Smooth muscle cell of bladder (primary cell): ENCODE data around the gene PI4KB. TPM values are rescaled to one million over a fixed set of nuclear protein-coding genes. Genes with fewer than 3 reads are reported as not detected.

Source experiments
- total RNA-seq: library from RNA; depleted of rRNA; stranded (reverse); fragments of >200 nt; gene quantifications from 2 replicates; pipeline ENCODE4 v1.2.3, GENCODE V29; 2014

PI4KB gene
- 32.0 and 38.9 TPM in 2 replicates for total RNA-seq

GRCh38 chr1:151327223-151327902 is at the start of gene PI4KB:
TSS of gene PI4KB (minus strand) at chr1:151327416. CDS start at chr1:151316481, 10,935 bp downstream.

DNA sequence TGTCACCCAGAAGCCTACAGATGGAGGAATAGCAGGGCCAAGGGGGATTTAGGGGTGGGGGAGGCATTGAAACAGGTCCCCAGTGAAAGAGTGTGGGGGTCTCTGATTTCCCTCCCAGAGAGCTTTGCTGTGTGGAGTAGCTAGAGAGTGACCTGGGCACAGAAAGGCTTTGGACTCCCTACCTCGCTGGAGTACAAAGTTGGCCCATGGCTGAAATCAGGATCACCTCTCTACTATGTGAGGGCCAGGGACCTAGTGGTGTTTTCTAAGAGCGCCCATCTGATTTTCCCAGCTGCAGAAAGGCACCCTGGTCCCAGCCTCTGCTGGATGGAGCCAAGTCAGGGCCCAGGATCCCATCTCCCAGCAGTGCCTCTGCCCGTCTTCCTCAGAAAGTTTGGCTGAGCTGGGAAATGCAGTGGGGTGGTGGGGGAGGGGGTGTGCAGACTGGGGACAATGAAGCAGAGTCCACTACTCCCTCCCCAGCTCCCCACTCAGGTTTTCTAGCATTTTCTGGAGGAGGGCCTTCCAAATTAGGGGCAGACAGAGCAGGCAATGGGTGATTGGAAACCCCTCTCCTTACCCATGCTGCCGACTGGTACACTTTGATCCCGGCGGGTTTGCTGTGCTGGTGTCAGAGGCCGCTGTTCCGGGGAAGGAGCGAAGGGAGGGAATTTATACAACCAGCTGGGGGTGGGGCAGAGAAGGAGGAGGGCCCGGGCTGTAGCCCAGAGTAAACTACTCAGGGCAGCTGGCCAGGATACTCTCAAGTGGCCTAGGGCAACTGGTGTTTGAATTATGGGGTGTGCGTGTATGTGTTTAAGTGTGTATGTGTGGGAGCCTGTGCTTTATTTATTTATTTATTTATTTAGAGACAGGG is 45.1 kb upstream of the PI4KB start, which contains the start of gene SELENBP1:
Gene SELENBP1 (minus strand): TSS at position 648 of the 877 bp plus-strand sequence. CDS start 64 bp downstream, at position 584.

DNA sequence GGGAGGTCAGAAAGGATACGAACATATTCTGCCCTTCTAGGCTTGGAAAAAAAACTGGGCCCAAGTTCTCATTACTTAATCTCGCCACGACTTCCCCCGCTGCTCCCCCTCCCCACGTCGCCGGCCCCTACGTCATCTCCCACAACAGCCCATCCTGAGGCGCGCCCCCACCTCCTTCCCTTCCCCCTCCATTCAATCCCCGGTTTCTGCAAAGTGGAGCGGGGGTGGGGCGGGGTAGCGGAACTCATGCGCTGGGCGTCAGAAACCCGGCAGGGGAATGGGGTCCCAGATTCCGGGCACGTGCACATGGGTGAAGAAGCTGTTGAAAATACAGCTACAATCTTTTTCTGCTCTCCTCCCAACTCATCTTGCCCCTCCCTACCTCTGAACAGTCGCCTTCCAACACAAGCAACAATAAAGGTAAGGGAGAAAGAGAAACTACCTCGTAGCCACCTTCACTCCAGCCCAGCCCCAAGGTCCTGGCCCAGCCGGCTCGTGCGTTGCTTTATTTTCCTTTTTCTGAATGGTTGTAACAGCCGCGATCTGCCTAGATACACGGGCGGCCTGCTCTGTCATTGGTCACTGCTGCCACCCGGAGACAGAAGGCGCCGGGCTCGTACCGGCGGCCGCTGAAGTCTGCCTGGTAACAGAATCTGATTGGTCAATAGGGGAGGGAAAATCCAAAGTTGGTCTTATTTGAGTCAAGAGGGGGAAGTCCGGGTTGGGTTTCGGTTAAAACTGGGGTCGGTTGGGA is 19.7 kb upstream of the PI4KB start, which contains the start of gene RFX5:
Gene RFX5 (minus strand): TSS at position 484 of the 754 bp plus-strand sequence. CDS start 932 bp downstream, outside the sequence.

GRCh38 chr1:151281969-151282882 is 45.0 kb downstream of the PI4KB start, which contains the start of gene ZNF687:
TSS of gene ZNF687 (plus strand) at chr1:151282299. CDS start at chr1:151286292, 3,993 bp downstream.

DNA sequence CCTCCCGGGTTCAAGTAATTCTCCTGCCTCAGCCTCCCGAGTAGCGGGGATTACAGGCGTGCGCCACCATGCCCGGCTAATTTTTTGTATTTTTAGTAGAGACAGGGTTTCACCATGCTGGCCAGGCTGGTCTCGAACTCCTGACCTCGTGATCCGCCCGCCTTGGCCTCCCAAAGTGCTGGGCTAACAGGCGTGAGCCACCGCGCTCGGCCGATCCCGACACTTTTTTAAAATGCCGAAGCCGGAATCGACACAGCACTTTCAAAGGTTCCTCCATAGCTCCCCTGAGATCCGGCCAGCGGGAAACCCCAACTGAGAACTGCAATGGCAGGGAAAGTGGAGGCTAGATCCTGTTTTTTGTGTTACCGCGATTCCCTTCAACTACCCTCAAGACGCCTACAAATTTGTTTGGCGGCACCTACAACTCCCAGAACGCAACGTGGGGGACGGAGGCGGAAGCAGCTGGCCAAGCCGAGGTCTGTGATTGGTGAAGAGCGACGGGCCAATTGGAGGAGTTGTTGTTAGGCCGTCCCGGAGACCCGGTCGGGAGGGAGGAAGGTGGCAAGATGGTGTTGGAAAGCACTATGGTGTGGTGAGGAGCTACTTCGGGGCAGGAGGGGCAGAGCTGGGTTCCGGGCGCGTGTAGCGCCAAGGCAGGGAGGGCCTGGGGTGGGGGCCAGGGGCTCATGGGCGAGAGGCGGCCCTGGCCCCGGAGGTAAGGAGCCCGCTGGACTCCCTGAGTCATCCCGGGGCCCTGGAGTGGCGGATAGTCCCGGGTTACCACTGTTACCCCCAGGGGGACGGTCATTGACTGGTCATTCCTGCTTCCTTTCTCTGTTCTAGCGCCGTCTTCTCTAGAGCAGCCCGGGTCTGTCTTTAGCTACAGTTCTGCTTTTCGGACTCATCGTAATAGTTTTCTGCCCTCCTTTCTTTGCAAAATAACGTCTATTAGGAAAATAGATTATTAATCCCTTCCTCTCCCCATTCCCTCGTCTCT is 72.7 kb downstream of the PI4KB start, which contains the start of gene PSMD4:
Gene PSMD4 (plus strand): TSS at position 518 of the 997 bp plus-strand sequence. CDS start 49 bp downstream, at position 567.

Other genes starting within 250 kb of the PI4KB start
- gene SEMA6C, start 180.8 kb downstream of the PI4KB start, total RNA-seq = 0.43 and 1.0 TPM in 2 replicates
- not detected in 2 replicates for gene TNFAIP8L2, start 170.8 kb downstream of the PI4KB start, total RNA-seq
- gene LYSMD1, start 161.5 kb downstream of the PI4KB start, total RNA-seq = 6.5 and 7.2 TPM in 2 replicates
- 28.6 and 33.4 TPM in 2 replicates for gene SCNM1, start 161.3 kb downstream of the PI4KB start, total RNA-seq
- not detected in 2 replicates for gene TMOD4, start 151.4 kb downstream of the PI4KB start, total RNA-seq
- gene VPS72, start 137.2 kb downstream of the PI4KB start, total RNA-seq = 37.0 and 40.6 TPM in 2 replicates
- gene PIP5K1A, start 128.9 kb downstream of the PI4KB start, total RNA-seq = 54.5 and 60.6 TPM in 2 replicates
- gene PSMD4, start 72.7 kb downstream of the PI4KB start, total RNA-seq = 252 and 275 TPM in 2 replicates
- 7.0 and 7.9 TPM in 2 replicates for gene ZNF687, start 45.1 kb downstream of the PI4KB start, total RNA-seq
- gene RFX5, start 19.8 kb upstream of the PI4KB start, total RNA-seq = 26.0 and 30.9 TPM in 2 replicates
- gene SELENBP1, start 45.3 kb upstream of the PI4KB start, total RNA-seq = 43.2 and 75.7 TPM in 2 replicates
- gene PSMB4, start 72.2 kb upstream of the PI4KB start, total RNA-seq = 426 and 520 TPM in 2 replicates
- 9.5 and 15.4 TPM in 2 replicates for gene POGZ, start 132.1 kb upstream of the PI4KB start, total RNA-seq
- under 0.01 TPM in 2 replicates for gene CGN, start 184.0 kb upstream of the PI4KB start, total RNA-seq
- gene TUFT1, start 212.9 kb upstream of the PI4KB start, total RNA-seq = 6.1 and 9.8 TPM in 2 replicates